GF-D8 (cell line): Measurements from ENCODE around the gene LGI1.
"Not testable (repeated sequence)": the region's sequence is repeated elsewhere in the genome, so short reads cannot be mapped to it uniquely, and the experiment has no call there.

Experiments
- DNase-seq: peaks from one replicate; lab custom pipeline; 2025; lab: John Stamatoyannopoulos, UW

LGI1 gene

DNA sequence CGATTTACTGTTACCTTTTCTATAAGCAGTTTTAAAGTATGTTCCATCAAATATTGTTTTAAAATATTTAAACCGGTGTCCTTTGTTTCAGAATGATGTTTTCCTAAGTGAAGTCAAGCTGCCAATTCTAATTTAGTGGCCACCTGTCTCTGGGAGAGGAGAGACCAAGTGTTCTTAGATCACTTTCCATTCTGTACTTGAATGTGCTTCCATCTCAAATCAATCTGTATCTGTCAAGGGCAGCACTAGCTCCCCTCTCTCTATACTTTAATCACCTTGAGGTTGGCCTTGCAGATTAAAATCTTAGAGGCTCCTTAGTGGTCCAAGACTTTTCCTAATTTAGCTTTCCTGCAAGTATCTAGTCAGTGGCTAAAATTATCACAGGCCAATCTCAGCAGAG, 49.6 kb downstream of the LGI1 start:
- no peak for DNase-seq

- no peak for DNase-seq
Measured at GRCh38 chr10:93812659-93813338, 55.1 kb downstream of the LGI1 start.

- no peak for DNase-seq
Measured at GRCh38 chr10:93813507-93814465, 56.0 kb downstream of the LGI1 start.

GRCh38 chr10:93815304-93816096, 57.8 kb downstream of the LGI1 start:
- no peak for DNase-seq

DNA sequence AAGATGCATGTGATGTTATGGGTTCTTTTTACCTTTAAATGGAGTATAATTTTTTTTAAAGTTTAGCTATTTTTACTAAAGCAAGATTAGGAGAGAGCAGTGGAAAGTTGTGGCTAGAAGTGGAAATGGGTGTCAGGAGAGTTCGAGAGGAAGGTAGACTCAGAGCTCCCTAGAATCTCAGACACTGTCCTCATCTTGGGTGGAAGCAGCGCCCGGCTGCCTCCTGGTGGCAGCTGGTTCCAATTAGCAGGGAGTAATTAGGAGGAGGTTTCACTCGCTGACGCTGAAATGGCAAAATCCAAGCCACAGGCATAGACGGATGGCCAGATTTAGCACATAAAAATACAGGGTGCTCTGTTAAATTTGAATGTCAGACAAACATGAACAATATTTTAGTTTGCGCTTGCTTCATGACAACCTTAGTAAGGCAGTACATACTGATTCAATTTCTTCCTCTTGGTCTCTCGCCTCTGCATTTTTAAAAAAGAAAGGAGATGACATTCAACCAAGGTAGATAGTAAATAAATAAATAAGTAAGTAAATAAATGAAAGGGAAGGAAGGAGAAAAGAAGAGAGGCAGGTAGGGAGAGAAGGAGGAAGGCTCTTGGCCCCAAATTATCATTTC, 58.5 kb downstream of the LGI1 start:
- DNase-seq: no peak

DNA sequence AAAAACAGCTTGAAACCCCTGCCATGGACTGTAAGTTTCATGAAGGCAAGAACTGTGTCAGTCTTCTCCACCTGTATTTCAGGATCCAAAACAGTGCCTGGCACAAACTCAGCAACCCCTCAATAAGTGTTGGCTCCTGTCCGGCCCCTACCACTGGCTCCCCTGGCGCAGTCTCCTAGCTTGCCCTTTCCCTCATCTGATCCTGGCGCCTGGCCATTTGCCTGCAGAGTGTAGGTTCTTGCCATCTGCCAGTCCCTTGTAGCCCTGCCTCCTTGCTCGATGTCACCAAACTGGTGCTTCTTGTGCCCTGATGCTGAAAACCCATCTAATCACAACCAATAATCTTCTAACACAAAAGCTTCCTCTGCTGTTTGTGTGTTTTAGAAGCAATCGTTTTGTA, 60.4 kb downstream of the LGI1 start:
- DNase-seq: no peak

DNA sequence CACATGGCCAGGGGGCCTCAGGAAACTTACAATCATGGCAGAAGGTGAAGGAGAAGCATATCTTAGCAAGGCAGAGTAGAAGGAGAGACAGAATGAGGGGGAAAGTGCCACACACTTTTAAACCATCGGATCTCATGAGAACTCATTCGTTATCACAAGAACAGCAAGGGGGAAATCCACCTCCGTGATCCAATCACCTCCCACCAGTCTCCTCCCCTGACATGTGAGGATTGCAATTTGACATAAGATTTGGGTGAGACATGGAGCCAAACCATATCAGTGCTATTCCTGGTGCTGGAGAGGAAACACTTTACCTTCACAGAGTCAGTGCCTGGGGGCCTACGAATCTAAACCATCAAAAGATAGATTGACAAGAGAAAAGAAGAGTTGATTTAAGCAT, 61.8 kb downstream of the LGI1 start:
- DNase-seq: no peak

DNA sequence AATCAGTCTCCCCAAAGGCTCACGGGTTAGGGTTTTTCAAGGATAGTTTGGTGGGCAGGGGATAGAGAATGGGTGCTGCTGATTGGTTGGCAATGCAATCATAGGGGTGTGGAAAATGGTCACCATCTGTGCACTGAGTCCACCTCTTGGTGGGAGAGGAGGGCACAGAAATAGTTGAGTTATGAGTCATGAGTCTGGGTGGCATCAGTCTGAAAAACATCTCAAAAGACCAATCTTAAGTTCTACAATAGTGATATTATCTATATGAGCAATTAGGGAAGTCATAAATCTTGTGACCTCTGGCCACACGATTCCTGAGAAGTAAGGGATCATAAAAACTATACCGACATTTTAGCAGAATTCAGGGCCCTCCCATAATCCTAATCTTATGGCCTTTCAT, 62.7 kb downstream of the LGI1 start:
- DNase-seq: no peak

- no peak for DNase-seq
Measured at GRCh38 chr10:93821051-93821772, 63.5 kb downstream of the LGI1 start.

DNA sequence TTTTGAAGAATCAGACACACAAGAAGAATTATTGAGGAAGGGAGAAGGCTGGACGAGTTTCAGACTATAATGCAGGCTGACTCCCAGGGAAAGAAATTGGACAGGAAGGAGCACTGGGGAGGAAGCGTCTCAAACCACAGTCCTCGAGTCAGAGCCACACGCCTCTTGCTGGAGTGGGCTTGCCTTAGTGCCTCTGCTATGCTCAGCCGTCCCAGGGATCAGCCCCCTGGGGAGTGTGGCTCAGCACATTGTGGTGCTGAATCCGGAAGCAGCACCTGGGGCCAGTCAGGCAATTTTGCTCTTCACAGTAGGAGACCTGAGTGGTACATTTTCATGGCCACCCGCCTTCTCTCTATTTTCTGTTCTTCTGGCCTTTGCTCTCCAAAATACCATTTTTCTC, 68.6 kb downstream of the LGI1 start:
- no peak for DNase-seq

GRCh38 chr10:93827056-93827804, 69.5 kb downstream of the LGI1 start:
- DNase-seq: no peak

DNA sequence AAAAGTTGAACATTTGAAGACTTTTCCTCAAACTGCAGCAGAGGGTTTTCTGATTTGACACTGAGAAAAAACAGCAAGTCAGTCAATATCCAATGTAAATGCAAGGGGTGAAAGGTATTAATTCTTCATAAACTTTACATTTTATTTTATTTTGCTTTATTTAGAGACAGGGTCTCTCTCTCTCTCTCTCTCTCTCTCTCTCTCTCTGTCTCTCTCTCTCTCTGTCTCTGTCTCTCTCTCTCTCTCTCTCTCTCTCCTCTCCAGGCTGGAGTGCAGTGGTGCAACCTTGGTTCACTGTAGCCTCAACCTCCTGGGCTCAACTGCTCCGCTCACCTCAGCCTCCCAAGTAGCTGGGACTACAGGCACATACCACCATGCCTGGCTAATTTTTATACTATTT, 73.3 kb downstream of the LGI1 start:
- DNase-seq: not testable (repeated sequence)

DNA sequence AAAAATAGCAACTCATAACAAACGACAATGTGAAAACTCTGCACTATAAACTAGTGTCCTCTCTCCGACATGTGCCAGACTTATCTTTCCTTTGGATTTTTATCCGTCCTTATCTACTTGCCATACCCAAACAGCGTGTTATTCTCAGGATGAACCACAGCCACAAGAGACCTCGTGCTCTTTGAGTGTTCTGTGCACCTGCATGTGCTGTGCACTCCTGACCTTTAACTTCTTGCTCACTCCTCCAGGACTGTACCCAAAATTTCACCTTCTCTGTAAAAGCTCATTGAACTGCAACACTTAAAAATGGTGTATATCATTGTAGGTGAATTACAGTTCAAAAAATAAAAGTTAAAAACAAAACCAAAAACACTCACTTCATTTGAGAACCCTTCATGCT, 78.0 kb downstream of the LGI1 start:
- no peak for DNase-seq

GRCh38 chr10:93837822-93838221, 80.1 kb downstream of the LGI1 start:
- no peak for DNase-seq

DNA sequence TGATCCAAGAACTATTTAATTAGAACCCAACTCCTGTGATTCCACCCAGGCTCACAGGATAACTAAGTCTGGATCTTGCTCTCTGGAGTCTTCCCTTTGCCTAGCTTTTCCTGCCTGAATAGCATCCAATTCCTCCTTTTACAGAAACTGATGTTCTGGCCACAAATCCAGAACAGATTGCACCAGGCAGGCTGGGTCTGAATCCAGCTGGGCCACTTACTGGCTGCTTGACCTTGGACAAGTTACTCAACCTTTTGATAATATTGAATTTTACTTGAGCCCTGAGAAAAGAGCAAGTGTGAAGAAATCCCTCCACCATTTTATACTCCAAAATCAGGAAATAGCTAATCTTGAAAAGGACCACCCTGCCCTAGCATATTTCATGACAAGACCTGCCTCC, 80.5 kb downstream of the LGI1 start:
- DNase-seq: no peak

DNA sequence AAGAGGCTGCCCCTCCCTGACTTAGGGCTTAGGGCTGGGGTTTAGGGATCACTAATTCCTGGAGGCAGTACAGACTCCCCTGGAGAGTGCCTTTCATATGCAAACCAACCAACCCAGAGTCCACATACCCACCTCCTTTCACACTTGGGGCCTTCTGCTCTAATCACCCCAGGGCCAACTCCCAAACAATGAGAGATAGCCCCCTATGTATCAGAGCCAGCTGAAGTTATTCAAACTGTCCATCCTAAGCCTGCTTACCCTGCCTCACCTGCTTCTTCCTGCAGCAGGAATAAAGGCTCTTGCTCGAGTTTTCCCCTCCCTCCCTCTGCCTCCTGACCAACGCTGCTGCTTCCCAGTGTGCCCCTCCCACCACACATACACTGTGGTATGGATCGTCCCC, 84.2 kb downstream of the LGI1 start:
- DNase-seq: no peak

GRCh38 chr10:93844979-93845626, 87.4 kb downstream of the LGI1 start:
- no peak for DNase-seq
